Heart left ventricle (tissue), 16 donors: Measurements from ENCODE around the gene PRR32. TPM values are rescaled to one million over a fixed set of nuclear protein-coding genes. Genes with fewer than 3 reads are reported as not detected.

Source experiments
- ATAC-seq, 4 donors: fragments of 200-7000 bp; cut with Tn5 transposase; one replicate each; pipeline ENCODE4 v1.9.1; 2020 to 2022; ENCODE audit warnings: moderate library complexity in 4 of 4, mild to moderate bottlenecking in 3 of 4, moderate number of reproducible peaks in 1 of 4
- DNase-seq, 5 donors: peaks; one replicate each; pipeline ENCODE4 v3.0.0-alpha.2; 2020
- H3K27ac ChIP-seq, 12 donors: fragments of 200-600 bp; sonication (generic) in 4 of 12; one replicate each; pipeline versions ENCODE4 v1.5.0 to v1.8.0; 2016 to 2022; ENCODE audit warnings: mild to moderate bottlenecking in 2 of 12
- H3K27me3 ChIP-seq, 9 donors: fragments of 200-600 bp; sonication (generic) in 2 of 9; one replicate each; pipeline versions ENCODE4 v1.5.1 to v1.8.0; 2016 to 2022; ENCODE audit warnings: mild to moderate bottlenecking in 3 of 9
- H3K36me3 ChIP-seq, 9 donors: fragments of 200-600 bp; sonication (generic) in 2 of 9; one replicate each; pipeline versions ENCODE4 v1.5.0 to v1.8.0; 2018 to 2022; ENCODE audit warnings: mild to moderate bottlenecking in 2 of 9
- H3K4me1 ChIP-seq, 12 donors: fragments of 200-600 bp; sonication (generic) in 4 of 12; one replicate each; pipeline versions ENCODE4 v1.5.0 to v1.8.0; 2016 to 2022; ENCODE audit warnings: mild to moderate bottlenecking in 3 of 12
- H3K4me3 ChIP-seq, 12 donors: fragments of 200-600 bp; sonication (generic) in 4 of 12; one replicate each; pipeline versions ENCODE4 v1.5.0 to v1.8.0; 2017 to 2022; ENCODE audit warnings: mild to moderate bottlenecking in 9 of 12, moderate library complexity in 4 of 12
- H3K9me3 ChIP-seq, 12 donors: fragments of 200-600 bp; sonication (generic) in 4 of 12; one replicate each; pipeline versions ENCODE4 v1.5.0 to v1.8.0; 2016 to 2022; ENCODE audit warnings: mild to moderate bottlenecking in 1 of 12
- CTCF ChIP-seq, 12 donors: fragments of 200-600 bp; sonication (generic) in 4 of 12; IDR thresholded peaks; one replicate each; pipeline versions ENCODE4 v1.5.0 to v1.8.0; 2018 to 2022; ENCODE audit warnings: antibody characterized with exemption in 12 of 12, mild to moderate bottlenecking in 5 of 12
- POLR2A ChIP-seq, 2 donors: fragments of 450-650 bp; IDR thresholded peaks; one replicate each; pipeline ENCODE4 v1.6.1; 2017; ENCODE audit warnings: antibody characterized with exemption in 2 of 2, mild to moderate bottlenecking in 2 of 2, moderate library complexity in 2 of 2
- WGBS, 4 donors: extraction: QIAGEN DNeasy Blood & Tissue Kit in 2 of 4; methylation state at CpG; one replicate each; pipeline versions ENCODE4 v1.1.5 to v1.1.7; 2013 to 2018; 5-methylcytosine and 5-hydroxymethylcytosine counted together
- intact Hi-C, 10 donors: fragments of 100-400 bp; cut with DNase I; formaldehyde crosslinking; loops; one replicate each; pipeline versions ENCODE4 v1.11.1 to v1.14.2; 2022
- polyA plus RNA-seq, 2 donors: library from polyadenylated mRNA; stranded (reverse); fragments of 200-250 nt; gene quantifications; one replicate each; pipeline ENCODE4 v1.2.3, GENCODE V29; 2013
- total RNA-seq, 9 donors: library from RNA; depleted of rRNA in 2 of 9; stranded (reverse); fragments of >200 nt in 2 of 9; fragmentation: NEBNext Ultra II Directional in 3 of 9; extraction: Animal tissue kit (Norgen Biotek cat#: 25700) in 3 of 9; gene quantifications; one replicate each; pipeline versions ENCODE4 v1.1.0 to v1.2.4, GENCODE V29; 2016 to 2023
- donor health status: ischemic (EF 13 %, LVEDD 7.1; RV severe dilation, severe dysfunction).
- donor health status: healthy with polysubstance abuse.
- donor health status: DM: no; HTN: yes; CAD: no.
- donor health status: DM: no; HTN: no; CAD: no.
- donor health status: ischemic (EF 25% LVEDD 6.9; RV normal size, moderate dysfunction).
- donor health status: ischemic (EF 25% LVEDD 5.7; RV mildly dilated, moderate dysfunction).
- donor health status: healthy.
- donor health status: DM: yes; HTN: yes; CAD: no.
- donor health status: ischemic (EF 35%, LVEDD 5.7; RV mildly dilated, moderate dysfunction).
- donor health status: nonischemic (EF 11% LVEDD 7.7; RV severe dilation, severe dysfunction).
- donor health status: DM: yes; HTN: yes; CAD: no.
- donor health status: PGD.
- donor health status: ischemic (EF 29% LVEDD 5.4; RV normal size, mild dysfunction).
- donor health status: nonischemic (EF 23%, LVEDD 6.1; RV moderate dilation, normal function).

The PRR32 gene
- total and polyA plus RNA-seq, 11 donors = 0.07 to 1.5 (median 0.30) TPM; not detected in 6

- TF ChIP-seq CTCF (IDR thresholded peaks at IDR 0.05) = no peak
- TF ChIP-seq POLR2A (IDR thresholded peaks at IDR 0.05) = no peak
- H3K27ac ChIP-seq = no peak overlapping the region
- 30 to 50% (median 39%) methylated on average over 1 of the region's 1 CpG for whole genome bisulfite sequencing, 4 donors
- ATAC-seq (no peak), DNase-seq (no peak)
- intact Hi-C loops = no loop called here
- no peak overlapping the region for H3K4me3 ChIP-seq
- no peaks in the 10 kb centered on the region for H3K36me3 ChIP-seq
- no peaks in the 10 kb centered on the region for H3K4me1 ChIP-seq
- H3K9me3 ChIP-seq = peaks cover 0 to 2% (median 0%) of the 10 kb centered on the region in 12 donors
- H3K27me3 ChIP-seq = no peaks in the 10 kb centered on the region
Observed at GRCh38 chrX:126815806-126816205, 3.7 kb upstream of the PRR32 start.

DNA sequence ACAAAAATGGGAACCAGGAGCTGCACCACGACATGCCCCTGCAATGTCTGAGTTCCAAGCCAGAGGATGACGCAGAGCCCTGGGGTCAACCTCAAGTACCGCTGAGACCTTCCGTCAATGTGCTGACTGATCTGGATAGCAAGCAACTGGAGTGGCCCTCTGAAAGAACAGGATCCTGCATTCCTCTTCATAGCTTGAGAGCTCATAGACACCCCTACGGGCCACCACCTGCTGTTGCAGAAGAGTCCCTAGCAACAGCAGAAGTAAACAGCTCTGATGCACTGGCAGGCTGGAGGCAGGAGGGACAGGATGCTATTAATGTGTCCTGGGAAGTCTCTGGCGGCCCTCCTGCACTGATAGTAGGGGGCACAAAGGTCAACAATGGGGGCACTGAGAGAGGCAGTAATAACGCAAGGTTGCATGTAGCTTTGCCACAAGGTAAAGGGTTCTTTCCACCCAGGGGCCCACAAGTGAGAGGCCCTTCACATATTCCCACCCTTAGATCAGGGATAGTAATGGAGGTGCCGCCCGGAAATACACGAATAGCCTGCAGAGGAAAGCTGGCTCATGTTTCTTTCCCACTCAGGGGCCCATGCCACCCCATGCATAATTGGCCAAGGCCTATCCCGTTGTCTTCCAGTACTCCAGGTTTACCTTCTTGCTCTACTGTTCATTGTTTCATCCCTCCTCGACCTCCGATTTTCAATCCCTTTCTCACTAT, 1.3 kb downstream of the PRR32 start:
- ATAC-seq = peak; percentile 93 to 97 (median 97)

DNA sequence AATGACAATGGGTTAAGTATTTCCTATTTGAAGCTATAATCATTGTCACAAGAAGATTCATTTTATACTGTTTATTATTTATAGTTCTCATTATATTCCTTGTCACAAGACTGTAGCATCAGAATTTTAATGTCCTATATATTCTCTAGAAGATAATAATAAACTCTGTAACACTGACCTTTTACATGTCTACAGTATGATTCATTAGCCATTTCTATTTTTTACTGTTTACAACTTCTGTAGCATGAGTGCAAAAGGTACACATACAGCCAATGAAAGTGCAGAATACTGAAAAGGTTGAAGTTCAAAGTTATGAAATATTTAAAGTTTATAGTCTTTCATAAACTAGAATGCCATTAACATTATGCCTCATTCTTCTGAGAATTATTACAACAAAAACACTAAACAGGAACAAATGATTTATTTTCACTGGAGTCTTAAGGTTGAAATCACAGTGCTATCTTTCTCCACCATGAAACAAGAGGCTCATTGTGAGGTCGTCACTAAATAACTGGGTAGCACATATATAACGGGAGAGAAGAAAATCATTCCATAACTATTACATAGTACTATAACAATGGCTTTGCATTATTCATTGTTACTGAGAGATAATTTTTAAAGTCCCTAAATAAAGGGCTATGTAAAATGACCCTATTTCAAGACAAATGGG, 4.9 kb downstream of the PRR32 start:
- DNase-seq = no peak
- H3K27ac ChIP-seq = no peak overlapping the region
- no peaks in the 10 kb centered on the region for H3K27me3 ChIP-seq
- TF ChIP-seq CTCF (IDR thresholded peaks at IDR 0.05) (no peak), POLR2A (IDR thresholded peaks at IDR 0.05) (no peak)
- intact Hi-C loops = loop anchor here in 1 of 10 donors (5.0 kb wide), 1 partner anchor 208 kb away; no protein-coding TSS in a partner anchor
- WGBS, 4 donors = 39 to 65% (median 55%) methylated on average over 2 of the region's 2 CpGs
- no peaks in the 10 kb centered on the region for H3K4me1 ChIP-seq
- no peaks in the 10 kb centered on the region for H3K9me3 ChIP-seq
- no peak overlapping the region for H3K4me3 ChIP-seq
- no peak for ATAC-seq
- no peaks in the 10 kb centered on the region for H3K36me3 ChIP-seq

More for the DNA sequence above, 1.3 kb downstream of the PRR32 start:
- Histone ChIP-seq H3K36me3 (no peaks in the 10 kb centered on the region), H3K4me1 (no peaks in the 10 kb centered on the region), H3K27me3 (no peaks in the 10 kb centered on the region), H3K27ac (peak overlapping the region in 3 of 12 donors; percentile 30 to 68 (median 57)), H3K9me3 (no peaks in the 10 kb centered on the region), H3K4me3 (no peak overlapping the region)
- 52 to 67% (median 56%) methylated on average over 13 of the region's 13 CpGs for WGBS, 4 donors
- TF ChIP-seq CTCF (IDR thresholded peaks at IDR 0.05) = peak in 1 of 12 donors; percentile 7
- TF ChIP-seq POLR2A (IDR thresholded peaks at IDR 0.05) = no peak
- intact Hi-C loops = loop anchor here in 2 of 10 donors (2.0 to 5.0 kb wide), 2 partner anchors 210 to 211 kb away; no protein-coding TSS in a partner anchor
- peak in 4 of 5 donors; percentile 40 to 80 (median 54) for DNase-seq

GRCh38 chrX:126825566-126826193, 6.2 kb downstream of the PRR32 start:
- TF ChIP-seq POLR2A (IDR thresholded peaks at IDR 0.05) (no peak), CTCF (IDR thresholded peaks at IDR 0.05) (no peak)
- Histone ChIP-seq H3K36me3 (no peaks in the 10 kb centered on the region), H3K4me3 (no peak overlapping the region), H3K27me3 (no peaks in the 10 kb centered on the region), H3K9me3 (no peaks in the 10 kb centered on the region), H3K4me1 (no peaks in the 10 kb centered on the region), H3K27ac (no peak overlapping the region)
- DNase-seq = no peak
- intact Hi-C loops = no loop called here
- 33 to 67% (median 48%) methylated on average over 1 of the region's 1 CpG for WGBS, 4 donors
- ATAC-seq = no peak
